Bone marrow (tissue), 2 donors: ENCODE measurements around the gene CRTC2.

ENCODE experiments used
- DNase-seq, 2 donors: peaks; one replicate each; lab custom pipeline; 2025; lab: John Stamatoyannopoulos, UW

CRTC2 gene

DNA sequence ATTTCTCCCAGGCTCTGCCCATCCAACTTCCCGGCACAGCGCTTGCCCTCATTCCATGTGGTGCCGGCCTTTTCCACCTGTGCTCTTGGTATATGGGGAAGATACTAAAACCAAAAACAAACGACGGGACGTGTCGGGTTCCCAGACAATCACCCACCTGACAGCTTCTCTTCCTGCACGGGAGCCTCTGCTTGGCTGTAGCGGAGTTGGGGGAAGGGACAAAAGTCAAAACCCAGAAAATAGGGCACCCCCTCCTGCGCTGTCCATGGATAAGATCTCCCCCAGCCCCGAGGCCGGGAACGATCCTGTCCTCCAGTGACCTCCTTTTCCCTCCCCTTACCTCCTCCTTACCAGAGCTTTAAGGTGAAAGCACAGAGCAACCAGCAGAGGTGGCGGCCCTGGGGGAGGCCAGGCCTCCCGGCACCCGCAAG, 18.4 kb upstream of the CRTC2 start:
- no peak for DNase-seq

GRCh38 chr1:153973525-153973924, 15.1 kb upstream of the CRTC2 start:
- no peak for DNase-seq

DNA sequence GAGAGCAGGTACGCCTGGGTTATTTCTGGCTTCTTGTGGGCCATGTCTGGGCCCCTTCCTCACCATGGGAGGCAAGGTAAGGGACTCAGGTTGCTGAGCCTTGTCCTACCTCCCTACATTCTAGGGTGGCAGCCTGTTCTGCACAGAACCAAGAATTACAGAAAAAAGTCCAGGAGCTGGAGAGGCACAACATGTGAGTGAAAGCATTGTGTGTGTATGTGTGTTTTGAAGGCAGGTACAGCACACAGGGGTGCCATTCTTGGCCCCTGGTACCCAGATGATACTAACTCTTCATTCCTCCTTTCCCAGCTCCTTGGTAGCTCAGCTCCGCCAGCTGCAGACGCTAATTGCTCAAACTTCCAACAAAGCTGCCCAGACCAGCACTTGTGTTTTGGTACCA, 14.7 kb upstream of the CRTC2 start:
- DNase-seq, result no peak

DNA sequence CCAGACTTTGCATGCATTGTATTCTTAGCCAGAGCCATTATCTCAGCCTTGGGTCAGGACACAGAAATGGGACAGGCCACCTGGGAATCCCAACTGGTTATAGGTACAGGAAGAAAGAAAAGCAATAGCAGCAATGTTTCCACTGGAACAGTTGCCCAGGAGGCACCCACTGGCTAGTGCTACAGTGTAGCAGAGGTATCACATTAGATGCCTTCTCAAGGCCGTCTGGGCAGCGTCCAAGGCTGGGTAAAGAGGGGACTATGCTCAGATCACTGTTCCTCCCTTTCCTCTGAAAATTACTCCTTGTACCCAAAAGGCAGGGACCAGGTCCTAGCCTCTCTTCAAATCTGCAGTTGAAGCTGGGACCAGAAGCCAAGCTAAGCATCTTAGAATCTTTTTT, 11.9 kb upstream of the CRTC2 start:
- no peak for DNase-seq

DNA sequence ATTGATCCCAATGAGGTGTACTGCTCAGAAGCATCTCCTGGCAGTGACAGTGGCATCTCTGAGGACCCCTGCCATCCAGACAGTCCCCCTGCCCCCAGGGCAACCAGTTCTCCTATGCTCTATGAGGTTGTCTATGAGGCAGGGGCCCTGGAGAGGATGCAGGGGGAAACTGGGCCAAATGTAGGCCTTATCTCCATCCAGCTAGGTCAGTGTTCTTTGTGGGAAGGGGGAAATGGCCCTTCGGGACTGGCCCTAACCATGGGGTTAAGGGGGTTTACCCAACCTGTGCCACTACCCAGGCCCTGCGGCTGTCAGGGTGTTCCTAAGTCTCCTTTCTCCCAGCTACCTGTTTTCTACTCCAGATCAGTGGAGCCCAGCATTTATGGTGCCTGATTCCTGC, 10.6 kb upstream of the CRTC2 start:
- no peak for DNase-seq

DNA sequence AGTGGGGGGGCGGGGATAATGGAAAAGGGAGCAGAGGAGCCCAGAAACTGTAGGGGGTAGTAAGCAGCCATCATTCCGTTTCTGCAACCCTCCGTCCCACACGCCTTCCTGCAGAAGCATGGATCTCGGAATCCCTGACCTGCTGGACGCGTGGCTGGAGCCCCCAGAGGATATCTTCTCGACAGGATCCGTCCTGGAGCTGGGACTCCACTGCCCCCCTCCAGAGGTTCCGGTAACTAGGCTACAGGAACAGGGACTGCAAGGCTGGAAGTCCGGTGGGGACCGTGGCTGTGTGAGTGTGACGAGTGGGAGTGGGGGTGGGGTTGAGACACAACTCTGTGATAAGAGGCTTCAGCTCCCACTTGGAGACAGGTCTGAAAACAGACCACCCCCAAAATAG, 10.0 kb upstream of the CRTC2 start:
- DNase-seq, result no peak

DNA sequence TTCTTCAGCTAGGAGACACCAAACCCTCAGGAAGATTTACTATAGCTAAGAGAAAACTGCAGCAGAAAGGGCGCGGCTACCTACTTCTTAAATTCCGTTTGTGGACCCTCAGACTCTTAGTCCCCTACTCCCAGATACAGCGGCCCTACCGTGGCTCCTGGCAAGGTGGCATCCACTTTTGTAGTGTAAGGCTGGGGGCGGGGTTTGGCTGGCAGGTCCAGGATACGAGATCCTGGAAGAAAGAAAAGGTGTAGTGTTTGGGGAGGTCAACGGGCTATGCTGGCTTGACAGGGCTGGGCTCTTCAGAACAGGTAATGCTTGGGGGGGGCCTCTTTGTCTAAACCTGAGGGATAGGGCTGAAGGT, 9.6 kb upstream of the CRTC2 start:
- no peak for DNase-seq

GRCh38 chr1:153967107-153967999, 8.9 kb upstream of the CRTC2 start, which contains the start of gene CREB3L4:
Gene CREB3L4, plus strand, starts transcription at chr1:153967902. Its CDS starts 624 bp downstream, at chr1:153968526.
- peak; percentile 79 to 96 for DNase-seq

GRCh38 chr1:153963850-153964331, 5.5 kb upstream of the CRTC2 start:
- no peak for DNase-seq

DNA sequence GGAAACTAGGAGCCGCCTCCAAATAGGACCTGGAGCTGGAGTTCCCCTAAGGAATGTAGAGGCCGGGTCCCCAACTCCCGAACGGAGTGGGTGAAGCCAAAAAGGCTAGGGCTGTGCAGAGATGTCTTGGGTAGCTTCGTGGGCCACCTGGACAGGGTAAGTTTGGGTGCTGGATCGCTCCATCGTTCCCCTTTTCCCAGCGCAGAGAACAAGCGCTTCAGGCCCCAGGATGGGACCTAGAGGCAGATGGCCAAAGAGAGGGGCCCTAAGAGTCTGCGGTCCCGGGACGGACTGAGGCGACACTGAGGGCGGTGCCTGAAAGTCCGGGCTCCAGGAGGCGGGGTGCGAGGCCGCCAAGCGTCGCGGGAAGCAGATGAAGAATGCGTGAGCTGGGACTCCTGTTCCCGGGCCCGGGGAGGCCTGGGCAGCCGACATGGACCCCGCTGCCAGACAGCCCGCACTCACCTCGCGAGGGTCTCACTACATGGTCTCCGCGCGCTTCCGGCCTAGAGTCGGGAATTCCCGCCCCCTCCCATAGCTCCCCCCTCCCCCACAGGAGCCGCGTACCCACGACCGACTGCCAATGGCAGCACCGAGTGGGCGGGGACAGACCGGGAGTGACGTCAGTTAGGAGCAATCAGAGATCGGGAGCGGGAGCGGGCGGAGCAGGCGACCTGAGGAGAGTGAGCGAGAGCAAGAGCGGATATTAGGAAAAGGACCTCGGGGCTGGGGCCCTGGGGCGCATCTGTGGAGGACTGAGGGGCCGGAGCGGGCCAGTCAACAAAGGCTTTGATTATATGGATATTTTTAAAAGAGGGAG, 4.8 kb upstream of the CRTC2 start, which contains the start of gene SLC39A1:
TSS of gene SLC39A1 (minus strand) at position 508 of the 820 bp plus-strand sequence. CDS start 822 bp downstream, outside the sequence.
- peak; percentile 89 to 95 for DNase-seq

- DNase-seq, result peak in 1 of 2 donors; percentile 42
Measured at GRCh38 chr1:153962088-153963029, 3.9 kb upstream of the CRTC2 start.

GRCh38 chr1:153961421-153961820, 3.0 kb upstream of the CRTC2 start:
- no peak for DNase-seq

DNA sequence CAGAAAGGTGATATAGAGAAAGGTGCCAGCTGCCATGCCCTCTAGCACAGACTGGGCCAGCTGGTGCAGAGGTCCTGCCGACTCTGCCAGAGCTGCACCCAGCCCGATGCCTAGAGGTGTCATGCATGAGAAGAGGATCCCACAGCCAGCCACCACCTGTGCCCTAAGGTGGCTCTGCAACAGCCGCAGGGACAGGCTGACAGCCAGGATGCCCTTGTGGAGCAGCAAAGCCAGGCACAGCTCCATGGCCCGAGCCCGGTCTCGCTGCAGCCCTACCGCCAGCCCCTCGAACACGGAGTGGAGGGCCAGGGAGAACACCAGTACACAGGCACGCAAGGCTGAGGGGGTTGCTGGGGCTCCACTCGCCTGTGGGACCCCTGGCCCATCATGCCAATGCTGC, 1.8 kb upstream of the CRTC2 start:
- no peak for DNase-seq

DNA sequence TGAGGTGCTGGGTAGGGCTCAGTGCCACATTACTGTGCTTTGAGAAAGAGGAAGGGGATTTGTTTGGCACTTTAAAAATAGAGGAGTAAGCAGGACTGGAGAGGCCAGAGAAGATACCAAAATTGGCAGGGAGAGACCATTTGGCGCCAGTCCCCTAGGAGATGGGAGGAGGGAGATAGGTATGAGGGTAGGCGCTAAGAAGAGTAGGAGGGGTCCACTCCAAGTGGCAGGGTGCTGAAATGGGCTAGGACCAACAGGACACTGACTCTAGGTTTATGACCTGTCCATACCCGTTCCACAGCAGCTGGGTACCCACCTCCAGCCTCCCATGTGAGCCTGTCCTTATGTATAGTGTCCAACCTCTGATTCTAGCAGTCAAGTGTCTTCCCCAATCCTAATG, 1.0 kb upstream of the CRTC2 start:
- no peak for DNase-seq

GRCh38 chr1:153958961-153959260, 499 bp upstream of the CRTC2 start:
- no peak for DNase-seq

GRCh38 chr1:153957744-153958110, 685 bp downstream of the CRTC2 start:
- DNase-seq, result peak in 1 of 2 donors; percentile 53

DNA sequence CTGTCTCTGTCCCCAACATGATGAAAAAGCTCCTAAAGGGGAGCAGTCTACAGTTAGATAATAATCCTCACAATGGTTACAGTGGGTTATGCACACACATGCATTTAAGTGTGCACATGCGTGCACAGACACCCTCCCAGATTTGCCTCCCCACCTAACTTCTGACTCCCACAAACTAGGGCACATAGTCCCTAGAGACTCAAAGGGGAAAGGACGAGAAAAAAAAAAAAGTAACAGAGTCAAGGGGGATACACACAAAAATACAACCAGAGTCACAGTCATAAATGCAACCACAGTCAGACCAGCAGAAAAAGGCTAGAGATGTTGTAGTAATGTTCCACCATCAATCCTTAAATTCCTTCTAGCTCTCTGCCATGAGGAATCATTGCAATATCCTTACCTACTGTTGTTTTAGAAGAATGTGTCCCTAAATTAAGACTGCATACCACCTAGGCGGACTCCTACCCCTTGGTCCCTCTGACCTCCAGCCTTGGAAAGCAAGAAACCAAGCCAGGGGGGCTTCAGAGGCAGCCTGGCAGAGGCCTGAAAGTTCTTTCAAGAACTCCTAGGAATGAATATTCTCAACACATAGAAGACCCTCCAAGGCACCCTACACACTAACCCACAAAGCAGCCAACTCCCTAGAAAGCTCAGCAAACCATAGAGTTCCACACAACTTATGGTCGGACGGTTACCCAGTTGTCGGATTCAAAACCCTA, 1.3 kb downstream of the CRTC2 start:
- no peak for DNase-seq

DNA sequence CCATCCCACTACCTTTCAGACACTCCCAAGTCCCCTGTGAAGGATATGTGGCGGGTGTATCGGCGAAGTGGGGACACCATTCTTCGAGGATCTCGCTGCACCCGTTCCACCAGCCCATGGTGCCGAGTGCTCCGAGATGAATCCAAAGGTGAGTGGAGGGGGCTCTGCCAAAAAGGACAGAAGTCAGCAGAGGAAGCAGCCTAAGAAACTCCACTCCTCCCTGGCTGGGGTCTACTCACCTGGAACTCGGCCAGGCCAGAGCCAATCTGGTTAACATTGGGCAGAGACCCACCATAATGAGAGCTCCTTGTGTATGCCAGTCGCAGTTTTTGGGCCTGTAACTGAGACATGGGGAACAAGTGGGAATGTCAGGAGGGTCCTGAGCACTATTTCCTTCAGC, 3.6 kb downstream of the CRTC2 start:
- no peak for DNase-seq

- DNase-seq, result no peak
Measured at GRCh38 chr1:153953859-153954365, 4.5 kb downstream of the CRTC2 start.

- DNase-seq, result no peak
Measured at GRCh38 chr1:153951801-153952200, 6.6 kb downstream of the CRTC2 start.

DNA sequence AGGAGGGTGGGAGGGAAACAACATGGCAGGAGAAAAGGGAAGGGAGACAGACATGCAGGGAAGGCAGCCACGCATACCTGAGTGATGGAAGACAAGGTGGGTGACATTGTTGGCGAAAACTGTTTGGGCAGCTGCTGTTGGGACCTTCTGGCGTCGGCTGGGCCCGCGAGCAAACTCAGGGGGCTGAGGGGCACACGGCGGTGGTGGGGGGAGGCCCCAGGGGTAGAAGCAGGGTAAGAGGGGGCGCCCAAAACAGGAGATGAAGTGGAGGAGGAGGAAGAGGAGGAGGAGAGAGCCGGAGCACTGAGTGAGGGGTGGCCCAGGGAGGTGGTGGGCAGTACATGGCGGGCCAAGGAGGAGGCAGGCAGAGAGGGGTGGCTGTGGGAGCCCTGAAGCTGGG, 7.2 kb downstream of the CRTC2 start:
- DNase-seq, result no peak
